ENCODE data around the gene IGFBP4.

DNA sequence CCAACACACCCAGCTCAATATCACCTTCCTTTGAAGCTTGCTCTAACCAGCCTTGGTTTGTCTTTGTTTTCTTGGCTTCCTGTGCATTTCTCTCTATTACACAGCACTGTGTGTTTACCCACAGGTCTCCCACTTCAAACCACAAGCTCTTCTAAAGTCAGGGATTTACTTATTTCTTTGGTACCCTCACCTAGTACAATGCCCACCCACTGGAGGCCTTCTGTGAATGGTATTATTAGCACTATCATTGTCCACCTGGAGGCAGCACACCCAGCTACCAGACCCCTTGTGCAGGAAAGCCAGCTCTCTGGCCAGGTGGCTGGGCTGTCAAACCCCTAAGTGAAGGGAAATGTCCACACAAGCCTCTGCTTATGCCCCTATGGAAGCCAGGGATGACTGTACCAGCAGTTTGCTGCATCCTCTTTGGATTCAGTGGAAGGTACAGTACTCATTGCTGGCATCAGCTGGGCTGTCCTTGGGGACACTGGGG lies 16.2 kb upstream of the IGFBP4 start:
- TF ChIP-seq, protein P1, sequence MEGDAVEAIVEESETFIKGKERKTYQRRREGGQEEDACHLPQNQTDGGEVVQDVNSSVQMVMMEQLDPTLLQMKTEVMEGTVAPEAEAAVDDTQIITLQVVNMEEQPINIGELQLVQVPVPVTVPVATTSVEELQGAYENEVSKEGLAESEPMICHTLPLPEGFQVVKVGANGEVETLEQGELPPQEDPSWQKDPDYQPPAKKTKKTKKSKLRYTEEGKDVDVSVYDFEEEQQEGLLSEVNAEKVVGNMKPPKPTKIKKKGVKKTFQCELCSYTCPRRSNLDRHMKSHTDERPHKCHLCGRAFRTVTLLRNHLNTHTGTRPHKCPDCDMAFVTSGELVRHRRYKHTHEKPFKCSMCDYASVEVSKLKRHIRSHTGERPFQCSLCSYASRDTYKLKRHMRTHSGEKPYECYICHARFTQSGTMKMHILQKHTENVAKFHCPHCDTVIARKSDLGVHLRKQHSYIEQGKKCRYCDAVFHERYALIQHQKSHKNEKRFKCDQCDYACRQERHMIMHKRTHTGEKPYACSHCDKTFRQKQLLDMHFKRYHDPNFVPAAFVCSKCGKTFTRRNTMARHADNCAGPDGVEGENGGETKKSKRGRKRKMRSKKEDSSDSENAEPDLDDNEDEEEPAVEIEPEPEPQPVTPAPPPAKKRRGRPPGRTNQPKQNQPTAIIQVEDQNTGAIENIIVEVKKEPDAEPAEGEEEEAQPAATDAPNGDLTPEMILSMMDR (IDR thresholded peaks at IDR 0.05) = no peak
- no peak for TF ChIP-seq POLR2A (IDR thresholded peaks at IDR 0.05)

Data from lower leg skin (tissue), 3 donors.